Stimulated activated CD8-positive, alpha-beta memory T cell treated with anti-CD3 and anti-CD28 coated beads, Interleukin-4, amount 100 ng/mL, for 1 hour (primary cell): ENCODE measurements around the gene PEX11G.

Source experiments
- DNase-seq, 2 donors: peaks; one replicate each; pipeline ENCODE4 v3.0.0-alpha.2; 2020; ENCODE audit warnings: low read depth in 2 of 2, low spot score in 1 of 2

Gene PEX11G

GRCh38 chr19:7522072-7522922 lies 33.5 kb upstream of the PEX11G start, which contains the start of gene MCOLN1:
Gene MCOLN1 (plus strand): TSS chr19:7522624. CDS start chr19:7522751, 127 bp downstream.
- peak; percentile 99 for DNase-seq

DNA sequence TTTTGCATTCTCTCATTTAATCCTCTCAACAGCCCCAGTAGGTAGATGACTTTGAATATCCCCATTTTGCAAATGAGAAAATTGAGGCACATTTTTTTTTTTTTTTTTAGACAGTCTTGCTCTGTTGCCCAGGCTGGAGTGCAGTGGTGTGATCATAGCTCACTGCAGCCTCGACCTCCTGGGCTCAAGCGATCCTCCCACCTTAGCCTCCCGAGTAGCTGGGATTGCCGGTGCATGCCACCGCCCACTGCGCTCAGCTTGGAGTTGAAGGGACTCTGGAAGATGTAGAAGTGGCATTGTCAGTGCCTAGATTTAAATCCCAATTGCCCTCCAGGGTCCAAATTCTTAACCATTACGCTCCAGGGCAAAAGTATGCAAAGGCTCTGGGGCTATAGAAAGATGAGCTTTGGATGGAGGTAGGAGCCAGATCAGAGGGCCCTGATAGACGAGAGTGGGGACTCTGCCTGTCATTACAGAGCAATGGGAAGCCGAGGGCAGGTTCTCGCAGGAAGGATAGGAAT lies 32.8 kb upstream of the PEX11G start:
- no peak for DNase-seq

- DNase-seq = no peak
Observed at GRCh38 chr19:7520131-7521051, 31.6 kb upstream of the PEX11G start.

- no peak for DNase-seq
Observed at GRCh38 chr19:7519361-7520130, 30.7 kb upstream of the PEX11G start.

GRCh38 chr19:7516878-7517277 lies 28.0 kb upstream of the PEX11G start:
- no peak for DNase-seq

- DNase-seq = no peak
Observed at GRCh38 chr19:7516333-7516732, 27.5 kb upstream of the PEX11G start.

DNA sequence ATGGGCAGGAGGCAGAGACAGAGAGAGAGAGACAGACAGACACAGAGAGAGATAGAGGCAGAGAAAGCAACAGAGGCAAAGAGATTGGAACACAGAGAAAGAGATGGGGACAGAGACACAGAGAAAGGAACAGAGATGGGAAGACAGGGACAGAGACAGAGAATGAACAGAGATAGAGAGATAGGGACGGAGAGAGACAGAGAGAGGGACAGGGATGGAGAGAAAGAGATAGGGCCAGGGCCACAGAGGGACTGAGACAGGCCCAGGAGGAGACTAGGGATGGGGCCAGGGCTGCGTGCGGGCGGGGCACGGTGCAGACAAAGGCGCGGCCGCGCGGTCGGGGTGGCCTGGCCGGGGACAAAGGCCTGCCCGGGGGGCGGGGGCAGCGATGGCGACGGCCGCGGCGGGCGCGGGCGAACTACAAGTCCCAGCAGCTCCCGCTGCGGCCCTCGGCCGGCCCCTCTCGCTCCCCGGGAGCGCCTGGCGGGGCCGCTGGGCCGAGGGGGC lies 26.9 kb upstream of the PEX11G start, which contains the start of gene ZNF358:
Gene ZNF358, plus strand, starts transcription at position 459 of the 507 bp plus-strand sequence. CDS start 3,140 bp downstream, outside the sequence.
- DNase-seq = no peak

DNA sequence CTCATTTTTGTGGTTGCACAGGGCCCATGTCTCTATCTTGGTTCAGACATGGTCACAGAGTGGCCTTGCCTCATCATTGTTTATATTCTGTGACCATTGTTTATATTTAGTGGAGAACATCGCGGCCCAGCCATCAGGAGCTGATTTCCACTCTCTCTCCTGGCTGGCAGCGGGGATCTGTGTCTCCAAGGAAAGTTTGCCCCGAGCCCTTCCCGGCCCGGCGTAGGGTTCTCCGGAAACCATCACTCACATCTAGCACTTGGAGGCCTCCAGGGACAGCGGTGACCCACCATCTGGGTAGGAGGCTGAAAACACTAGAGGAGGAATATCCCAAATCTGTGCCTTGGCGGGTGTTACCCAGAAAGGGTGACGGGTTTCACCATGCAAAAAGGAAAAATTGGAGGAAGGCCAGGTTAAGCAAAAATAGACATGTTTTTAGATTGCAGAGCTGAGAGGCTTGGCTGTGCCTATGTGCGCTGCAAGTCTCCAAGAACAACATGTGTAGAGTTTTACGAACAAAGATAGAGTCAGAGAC lies 26.3 kb upstream of the PEX11G start:
- no peak for DNase-seq

DNA sequence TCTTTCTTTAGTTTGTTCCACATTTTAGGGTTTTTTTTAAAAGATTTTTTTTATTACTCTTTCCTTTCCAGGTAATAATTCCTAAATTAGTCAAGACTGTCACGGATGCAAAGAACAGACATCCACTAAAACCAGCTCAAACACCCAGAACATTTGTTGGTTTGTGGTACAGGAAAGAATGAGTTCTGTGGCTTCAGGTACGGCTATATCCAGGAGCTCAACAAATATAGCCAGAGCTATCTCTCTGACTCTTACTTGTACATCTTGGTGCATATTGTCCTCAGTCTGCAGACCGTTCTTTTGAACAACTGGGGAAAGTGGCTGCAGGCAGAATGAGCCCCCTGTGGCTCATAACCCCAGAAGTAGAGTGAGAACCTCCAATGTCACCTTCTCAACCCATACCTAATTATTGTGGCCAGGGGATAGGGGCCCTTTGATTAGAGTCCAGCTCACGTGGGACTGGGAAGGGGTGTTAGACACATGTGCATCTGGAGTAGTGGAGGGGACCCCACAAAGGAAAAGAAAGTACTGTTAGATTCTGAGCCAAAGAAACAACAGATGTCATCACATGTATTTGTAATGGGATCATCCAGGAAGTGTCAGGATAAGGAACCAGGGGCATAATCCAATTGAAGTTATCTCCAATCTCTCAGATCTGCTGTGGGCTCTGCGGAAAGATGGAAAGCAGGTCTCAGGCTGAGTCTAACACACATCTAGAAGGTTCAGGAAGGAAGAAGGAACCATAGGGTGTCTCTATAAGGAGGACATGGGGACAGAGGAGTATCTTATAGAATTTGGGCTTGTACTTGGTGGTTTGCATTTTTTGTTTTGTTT lies 25.2 kb upstream of the PEX11G start:
- no peak for DNase-seq

DNA sequence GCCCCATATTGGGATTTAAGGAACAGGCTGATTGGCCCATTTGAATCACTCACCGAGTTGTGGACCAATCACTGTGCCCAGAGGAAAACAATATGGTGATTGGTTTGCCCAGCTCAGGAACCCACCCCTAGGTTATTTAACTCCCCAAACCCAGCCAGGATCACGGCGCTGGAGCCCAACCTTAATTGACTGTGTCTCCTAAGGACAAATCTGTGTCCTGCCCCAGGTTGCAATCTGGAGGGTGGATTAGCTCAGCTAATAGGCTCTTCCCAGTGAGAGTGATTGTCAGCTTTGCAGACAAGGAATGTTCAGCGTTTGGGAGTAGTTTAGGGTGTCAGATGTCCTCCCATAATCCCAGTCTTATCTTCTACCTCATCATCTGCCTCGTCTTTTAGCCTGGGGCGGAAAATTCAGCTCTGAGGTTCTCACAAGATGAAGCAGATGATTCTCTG lies 23.6 kb upstream of the PEX11G start:
- no peak for DNase-seq

DNA sequence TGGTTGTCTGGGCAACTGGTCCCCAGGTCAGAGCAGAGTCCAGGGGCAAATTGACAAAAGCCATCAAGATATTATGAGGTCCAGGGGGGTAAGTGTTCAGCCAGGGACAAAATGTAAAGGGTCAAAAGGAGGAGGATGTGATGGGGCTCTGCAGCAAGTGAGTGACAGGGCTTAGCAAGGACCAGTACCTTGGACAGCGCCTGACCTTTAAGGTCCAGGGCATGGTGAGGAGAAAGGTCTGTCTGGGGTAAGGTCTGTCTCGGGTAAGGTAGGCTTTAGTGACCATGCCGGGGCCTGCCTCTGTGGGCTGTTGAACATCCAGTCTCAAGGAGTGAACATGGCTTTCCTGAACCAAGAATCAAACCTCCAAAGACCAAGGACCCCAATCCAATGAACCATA lies 20.8 kb upstream of the PEX11G start:
- no peak for DNase-seq

GRCh38 chr19:7507884-7508283 lies 19.0 kb upstream of the PEX11G start:
- DNase-seq = no peak

- no peak for DNase-seq
Observed at GRCh38 chr19:7506385-7507328, 17.8 kb upstream of the PEX11G start.

DNA sequence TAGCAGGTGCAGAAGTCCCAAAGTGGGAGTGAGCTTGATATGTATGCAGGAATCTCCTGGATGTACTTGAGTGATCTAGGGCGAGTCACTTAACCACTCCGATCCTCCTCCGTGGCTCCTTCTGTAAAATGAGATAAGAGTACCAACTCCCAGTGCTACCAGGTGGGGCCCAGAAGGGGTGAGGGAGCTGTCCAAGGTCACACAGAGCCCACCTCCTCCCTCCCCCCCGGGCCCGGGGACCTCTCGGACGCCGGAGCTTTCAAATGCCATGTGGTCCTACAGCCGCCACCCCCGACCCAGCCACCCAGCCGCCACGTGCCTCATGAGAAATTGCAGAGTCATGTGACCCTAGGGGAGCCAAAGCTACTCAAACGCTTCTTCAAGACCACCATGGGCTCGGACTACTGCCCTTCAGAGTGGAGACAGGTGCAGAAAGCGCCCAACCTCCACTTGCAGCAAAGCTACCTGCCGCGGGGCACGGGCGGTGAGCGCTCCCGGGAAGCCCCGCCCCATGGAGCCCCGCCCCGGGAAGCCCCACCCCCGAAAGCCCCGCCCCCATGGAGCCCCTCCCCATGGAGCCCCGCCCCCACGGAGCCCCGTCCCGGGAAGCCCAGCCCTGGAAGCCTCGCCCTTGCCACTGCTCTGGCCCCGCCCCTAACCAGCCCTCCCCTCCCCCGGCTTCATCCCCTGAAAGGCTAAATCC lies 17.0 kb upstream of the PEX11G start:
- DNase-seq = no peak

GRCh38 chr19:7505288-7505681 lies 16.4 kb upstream of the PEX11G start:
- no peak for DNase-seq

GRCh38 chr19:7504684-7505083 lies 15.8 kb upstream of the PEX11G start:
- DNase-seq = no peak

GRCh38 chr19:7502552-7502951 lies 13.7 kb upstream of the PEX11G start:
- DNase-seq = no peak
